Liver (tissue), 2 donors: ENCODE measurements around the gene LAMA2.

ENCODE experiments used
- CTCF ChIP-seq: fragments of 150-350 bp; IDR thresholded peaks from 2 replicates; pipeline ENCODE4 v1.5.1; 2017; ENCODE audit warnings: improper control_type of control experiment, low read depth, low read length; ENCODE audit not compliant: missing input control
- ZBTB33 ChIP-seq: IDR thresholded peaks from 2 replicates; pipeline ENCODE4 v1.6.1; 2016; ENCODE audit warnings: antibody characterized with exemption
- TF ChIP-seq, protein P1 (sequence below): IDR thresholded peaks from 2 replicates; pipeline ENCODE4 v1.6.1; 2016; ENCODE audit warnings: antibody characterized with exemption
- donor health status: healthy.

- no peak for TF ChIP-seq CTCF
- TF ChIP-seq, protein P1, sequence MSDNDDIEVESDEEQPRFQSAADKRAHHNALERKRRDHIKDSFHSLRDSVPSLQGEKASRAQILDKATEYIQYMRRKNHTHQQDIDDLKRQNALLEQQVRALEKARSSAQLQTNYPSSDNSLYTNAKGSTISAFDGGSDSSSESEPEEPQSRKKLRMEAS: no peak
- no peak for TF ChIP-seq ZBTB33
These were observed 398.3 kb downstream of the LAMA2 start for GRCh38 chr6:129281168-129281796.
